Karpas-422 (cell line): Measurements from ENCODE around the gene PTK6. TPM values are rescaled to one million over a fixed set of nuclear protein-coding genes. Genes with fewer than 3 reads are reported as not detected.

ENCODE experiments used
- DNase-seq: peaks from one replicate; pipeline ENCODE4 v3.0.0-alpha.2; 2015
- H2AFZ ChIP-seq: fragments of 200-600 bp; sonication (generic); 2 replicates; pipeline ENCODE4 v1.6.1; 2014; ENCODE audit warnings: antibody characterized with exemption, low read length, mixed read lengths
- H3K27ac ChIP-seq: fragments of 200-600 bp; sonication (generic); 2 replicates; pipeline ENCODE4 v1.5.1; 2014; ENCODE audit warnings: mild to moderate bottlenecking, low read length, moderate library complexity
- H3K27me3 ChIP-seq: fragments of 200-600 bp; sonication (generic); 2 replicates; pipeline ENCODE4 v1.6.1; 2014; ENCODE audit warnings: low read length, mixed read lengths
- H3K36me3 ChIP-seq: fragments of 200-600 bp; sonication (generic); 2 replicates; pipeline ENCODE4 v1.6.1; 2014; ENCODE audit warnings: low read length, mixed read lengths; ENCODE audit not compliant: insufficient read depth
- H3K4me1 ChIP-seq: fragments of 200-600 bp; sonication (generic); 2 replicates; pipeline ENCODE4 v1.6.1; 2014; ENCODE audit warnings: mild to moderate bottlenecking, low read length, mixed read lengths
- H3K4me2 ChIP-seq: fragments of 200-600 bp; sonication (generic); 2 replicates; pipeline ENCODE4 v1.6.1; 2014; ENCODE audit warnings: low read length, low read depth, mild to moderate bottlenecking; ENCODE audit not compliant: poor library complexity, severe bottlenecking
- H3K4me3 ChIP-seq: fragments of 200-600 bp; sonication (generic); 2 replicates; pipeline ENCODE4 v1.5.1; 2014; ENCODE audit warnings: mild to moderate bottlenecking, antibody characterized with exemption, low read length, mixed read lengths
- H3K79me2 ChIP-seq: fragments of 200-600 bp; sonication (generic); 2 replicates; pipeline ENCODE4 v1.6.1; 2014; ENCODE audit warnings: mild to moderate bottlenecking, low read length, mixed read lengths
- H3K9ac ChIP-seq: fragments of 200-600 bp; sonication (generic); 2 replicates; pipeline ENCODE4 v1.6.0; 2014; ENCODE audit warnings: low read length
- H3K9me2 ChIP-seq: fragments of 200-600 bp; sonication (generic), shearing (Covaris generic); replicated peaks from 2 replicates; pipeline ENCODE4 v1.6.0; 2014; ENCODE audit warnings: mild to moderate bottlenecking, low read length, moderate library complexity; ENCODE audit not compliant: insufficient read depth
- H3K9me3 ChIP-seq: fragments of 300-700, 200-600 bp; sonication (generic); 2 replicates; pipeline ENCODE4 v1.6.1; 2014; ENCODE audit warnings: low read length, mixed read lengths
- H4K20me1 ChIP-seq: fragments of 200-600 bp; sonication (generic); 2 replicates; pipeline ENCODE4 v1.6.1; 2014; ENCODE audit warnings: mild to moderate bottlenecking, antibody characterized with exemption, low read length, low read depth; ENCODE audit not compliant: insufficient read depth
- total RNA-seq: library from RNA; depleted of rRNA; stranded (reverse); fragments of >200 nt; shearing (Covaris generic); gene quantifications from 2 replicates; pipeline ENCODE4 v1.2.3, GENCODE V29; 2014; ENCODE audit warnings: low replicate concordance

PTK6 gene
- total RNA-seq, 1 experiment from 2014 or later: not detected

GRCh38 chr20:63499338-63499969 lies 37.7 kb downstream of the PTK6 start:
- no peaks in the 10 kb centered on the region for H3K9me2 ChIP-seq
- no peaks in the 10 kb centered on the region for H3K79me2 ChIP-seq
- H3K4me3 ChIP-seq: no peak overlapping the region
- no peak overlapping the region for H3K9ac ChIP-seq
- H2AFZ ChIP-seq: no peak overlapping the region
- no peaks in the 10 kb centered on the region for H3K27me3 ChIP-seq
- H3K4me2 ChIP-seq: no peak overlapping the region
- no peaks in the 10 kb centered on the region; the same call in 1 of the 2 replicates for H4K20me1 ChIP-seq
- no peak for DNase-seq
- H3K27ac ChIP-seq: no peak overlapping the region
- peaks cover 12% of the 10 kb centered on the region for H3K4me1 ChIP-seq
- H3K36me3 ChIP-seq: no peaks in the 10 kb centered on the region
- H3K9me3 ChIP-seq: no peaks in the 10 kb centered on the region

- Histone ChIP-seq H3K36me3 (no peaks in the 10 kb centered on the region), H4K20me1 (no peaks in the 10 kb centered on the region; the same call in 1 of the 2 replicates), H3K4me3 (no peak within 1 kb of the TSS), H3K27me3 (no peaks in the 10 kb centered on the region), H3K9me2 (no peaks in the 10 kb centered on the region), H3K79me2 (no peaks in the 10 kb centered on the region), H3K4me1 (peaks cover 12% of the 10 kb centered on the region), H2AFZ (no peak within 1 kb of the TSS), H3K27ac (no peak within 1 kb of the TSS), H3K9me3 (no peaks in the 10 kb centered on the region), H3K4me2 (no peak within 1 kb of the TSS), H3K9ac (no peak within 1 kb of the TSS)
- DNase-seq: no peak
These were observed 38.2 kb downstream of the PTK6 start, which contains the start of gene EEF1A2 for GRCh38 chr20:63498960-63499337. Gene EEF1A2, minus strand, starts transcription at chr20:63499083. Its CDS starts 1,320 bp downstream, at chr20:63497763.

GRCh38 chr20:63497946-63498935 lies 38.9 kb downstream of the PTK6 start:
- Histone ChIP-seq H3K79me2 (no peaks in the 10 kb centered on the region), H3K4me1 (peaks cover 12% of the 10 kb centered on the region), H3K27me3 (no peaks in the 10 kb centered on the region), H3K27ac (no peak overlapping the region), H3K4me3 (no peak overlapping the region), H3K36me3 (no peaks in the 10 kb centered on the region), H3K9ac (no peak overlapping the region), H3K9me2 (no peaks in the 10 kb centered on the region), H3K9me3 (no peaks in the 10 kb centered on the region), H4K20me1 (no peaks in the 10 kb centered on the region; the same call in 1 of the 2 replicates), H3K4me2 (no peak overlapping the region), H2AFZ (no peak overlapping the region)
- DNase-seq: no peak

GRCh38 chr20:63497138-63497945 lies 39.8 kb downstream of the PTK6 start:
- no peak overlapping the region for H2AFZ ChIP-seq

GRCh38 chr20:63496596-63497120 lies 40.5 kb downstream of the PTK6 start:
- DNase-seq: no peak
- H3K9ac ChIP-seq: no peak overlapping the region
- no peaks in the 10 kb centered on the region for H3K9me2 ChIP-seq
- H3K27me3 ChIP-seq: no peaks in the 10 kb centered on the region
- H3K27ac ChIP-seq: no peak overlapping the region
- H4K20me1 ChIP-seq: no peaks in the 10 kb centered on the region; the same call in 1 of the 2 replicates
- H3K79me2 ChIP-seq: no peaks in the 10 kb centered on the region
- H3K4me2 ChIP-seq: no peak overlapping the region
- peaks cover 3% of the 10 kb centered on the region for H3K4me1 ChIP-seq
- no peak overlapping the region for H3K4me3 ChIP-seq
- no peaks in the 10 kb centered on the region for H3K36me3 ChIP-seq
- no peak overlapping the region for H2AFZ ChIP-seq
- H3K9me3 ChIP-seq: no peaks in the 10 kb centered on the region

More at GRCh38 chr20:63497138-63497945, 39.8 kb downstream of the PTK6 start:
- no peaks in the 10 kb centered on the region for H3K9me3 ChIP-seq
- no peaks in the 10 kb centered on the region; the same call in 1 of the 2 replicates for H4K20me1 ChIP-seq
- H3K4me2 ChIP-seq: no peak overlapping the region
- H3K36me3 ChIP-seq: no peaks in the 10 kb centered on the region
- H3K9me2 ChIP-seq: no peaks in the 10 kb centered on the region
- H3K9ac ChIP-seq: no peak overlapping the region
- no peaks in the 10 kb centered on the region for H3K27me3 ChIP-seq
- no peak for DNase-seq
- peaks cover 10% of the 10 kb centered on the region for H3K4me1 ChIP-seq
- H3K79me2 ChIP-seq: no peaks in the 10 kb centered on the region
- no peak overlapping the region for H3K4me3 ChIP-seq
- H3K27ac ChIP-seq: no peak overlapping the region

- H4K20me1 ChIP-seq: no peaks in the 10 kb centered on the region; the same call in 1 of the 2 replicates
- no peaks in the 10 kb centered on the region for H3K36me3 ChIP-seq
- H3K4me3 ChIP-seq: no peak overlapping the region
- H3K79me2 ChIP-seq: no peaks in the 10 kb centered on the region
- H3K9me3 ChIP-seq: no peaks in the 10 kb centered on the region
- H3K9ac ChIP-seq: no peak overlapping the region
- no peak overlapping the region for H2AFZ ChIP-seq
- H3K9me2 ChIP-seq: no peaks in the 10 kb centered on the region
- no peak overlapping the region for H3K27ac ChIP-seq
- H3K4me2 ChIP-seq: no peak overlapping the region
- DNase-seq: peak; percentile 89
- H3K27me3 ChIP-seq: no peaks in the 10 kb centered on the region
- H3K4me1 ChIP-seq: no peaks in the 10 kb centered on the region
These were observed 41.2 kb downstream of the PTK6 start for GRCh38 chr20:63495741-63496595.

GRCh38 chr20:63495167-63495720 lies 41.9 kb downstream of the PTK6 start:
- Histone ChIP-seq H4K20me1 (no peaks in the 10 kb centered on the region; the same call in 1 of the 2 replicates), H3K27me3 (no peaks in the 10 kb centered on the region), H3K4me2 (no peak overlapping the region), H3K9me2 (no peaks in the 10 kb centered on the region), H2AFZ (no peak overlapping the region), H3K79me2 (no peaks in the 10 kb centered on the region), H3K9ac (no peak overlapping the region), H3K4me1 (no peaks in the 10 kb centered on the region), H3K4me3 (no peak overlapping the region), H3K9me3 (no peaks in the 10 kb centered on the region), H3K27ac (no peak overlapping the region), H3K36me3 (no peaks in the 10 kb centered on the region)
- no peak for DNase-seq
